ENCODE measurements around the gene ZNF281.
"Not testable (repeated sequence)": the region's sequence is repeated elsewhere in the genome, so short reads cannot be mapped to it uniquely, and the experiment has no call there.

ZNF281 gene

DNA sequence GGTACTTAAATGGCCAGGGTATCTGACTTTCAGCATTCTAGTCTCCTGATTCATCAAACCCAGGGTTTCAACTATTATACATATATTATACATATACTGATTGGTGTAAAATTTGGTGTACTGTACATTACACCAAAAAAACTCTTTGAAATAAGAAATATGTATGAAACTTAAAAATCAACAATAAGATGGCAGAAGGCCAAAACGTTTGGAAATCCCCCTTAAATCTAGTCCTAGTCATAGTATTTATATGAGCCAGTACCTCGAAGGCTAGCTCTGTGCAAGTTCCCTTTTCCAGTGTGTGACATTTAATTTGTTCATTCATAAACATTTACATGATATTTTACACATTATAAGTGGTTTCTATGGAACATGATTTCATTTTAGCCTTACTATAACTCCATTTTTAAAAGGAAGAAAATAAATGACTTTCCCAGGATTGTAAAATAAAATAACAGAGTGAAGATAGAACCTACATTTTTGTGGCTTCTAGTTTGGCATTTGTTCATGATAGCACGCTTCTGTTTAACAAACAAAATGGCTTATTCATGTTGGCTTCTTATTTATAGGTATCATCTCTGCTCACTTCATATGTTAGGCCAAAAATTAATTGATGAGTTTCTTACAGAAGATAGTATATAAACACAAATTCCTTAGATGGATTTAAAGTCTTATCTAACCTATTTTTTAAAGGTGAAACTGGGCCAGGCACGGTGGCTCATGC lies 18.8 kb upstream of the ZNF281 start:
- peak; percentile 44 to 47 for DNase-seq

DNA sequence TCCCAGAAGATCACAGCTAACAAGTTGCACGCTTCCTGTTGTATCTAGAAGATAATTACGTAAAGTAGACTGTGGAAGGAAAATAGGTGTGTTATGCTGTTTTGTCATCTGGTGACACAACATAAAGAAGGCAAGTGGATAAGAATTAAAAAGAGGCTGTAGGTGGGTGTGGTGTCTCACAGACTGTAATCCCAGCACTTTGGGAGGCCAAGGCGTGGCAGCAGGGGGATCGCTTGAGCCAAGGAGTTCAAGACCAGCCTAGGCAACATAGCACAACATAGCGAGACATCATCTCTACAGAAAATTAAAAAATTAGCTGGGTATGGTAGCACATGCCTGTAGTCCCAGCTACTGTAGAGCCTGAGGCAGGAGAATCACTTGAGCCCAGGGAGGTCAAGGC lies 17.9 kb upstream of the ZNF281 start:
- no peak for DNase-seq

DNA sequence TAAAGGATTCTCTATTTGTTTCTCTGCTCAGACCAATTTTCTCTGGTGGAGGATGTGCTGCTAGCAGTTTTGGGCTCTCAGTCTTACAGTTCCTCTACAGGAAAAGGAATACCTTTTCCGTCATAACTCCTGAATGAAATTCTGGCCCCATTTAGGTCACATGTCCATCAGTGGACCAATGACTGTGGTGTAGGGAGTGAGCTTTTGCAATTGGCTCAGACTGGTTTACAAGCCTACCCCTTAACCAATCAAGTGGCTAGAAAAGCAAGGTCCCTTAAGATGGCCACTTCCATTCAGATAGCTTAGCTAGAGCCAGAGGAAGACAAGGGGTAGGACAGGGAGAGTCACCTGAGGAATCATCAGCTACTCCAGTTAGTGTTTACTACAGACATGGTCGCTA lies 16.4 kb upstream of the ZNF281 start:
- no peak for DNase-seq

DNA sequence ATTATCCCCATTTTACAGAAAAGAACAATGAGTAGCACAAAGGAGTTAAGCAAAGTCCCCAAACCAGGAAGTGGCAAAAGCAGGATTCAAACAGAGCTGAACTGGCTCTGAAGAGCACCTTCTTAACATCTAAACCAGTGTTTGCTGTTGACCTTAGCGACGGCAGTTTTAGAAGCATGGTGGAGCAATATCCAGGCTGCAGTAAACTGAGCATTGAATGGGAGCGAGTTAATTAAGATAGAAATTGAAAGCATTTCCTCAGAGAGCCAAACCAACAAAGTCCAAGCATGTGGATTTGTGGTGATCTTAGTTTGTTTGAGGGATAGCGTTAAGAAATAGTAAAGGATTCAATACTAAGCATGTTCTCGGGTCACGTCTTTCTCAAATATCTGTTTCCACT lies 13.4 kb upstream of the ZNF281 start:
- no peak for DNase-seq

DNA sequence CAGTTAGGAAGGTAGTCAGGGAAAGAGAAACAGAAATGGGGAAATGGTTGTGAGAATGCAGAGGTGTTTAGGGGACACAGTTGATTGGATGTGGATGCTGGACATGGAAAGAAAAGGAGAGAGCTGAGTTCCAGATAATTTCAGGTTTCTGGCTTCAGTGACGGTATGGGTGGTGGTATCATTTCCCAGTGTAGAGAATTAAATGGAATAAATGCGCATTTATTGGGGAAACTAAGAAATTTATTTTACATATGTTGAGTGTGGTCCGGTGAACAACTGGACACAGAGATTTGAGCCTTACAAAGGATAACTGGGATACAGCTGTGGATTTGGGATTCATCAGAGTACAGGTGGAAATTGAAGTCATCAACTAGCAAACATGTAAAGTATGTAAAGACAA lies 12.4 kb upstream of the ZNF281 start:
- no peak for DNase-seq

DNA sequence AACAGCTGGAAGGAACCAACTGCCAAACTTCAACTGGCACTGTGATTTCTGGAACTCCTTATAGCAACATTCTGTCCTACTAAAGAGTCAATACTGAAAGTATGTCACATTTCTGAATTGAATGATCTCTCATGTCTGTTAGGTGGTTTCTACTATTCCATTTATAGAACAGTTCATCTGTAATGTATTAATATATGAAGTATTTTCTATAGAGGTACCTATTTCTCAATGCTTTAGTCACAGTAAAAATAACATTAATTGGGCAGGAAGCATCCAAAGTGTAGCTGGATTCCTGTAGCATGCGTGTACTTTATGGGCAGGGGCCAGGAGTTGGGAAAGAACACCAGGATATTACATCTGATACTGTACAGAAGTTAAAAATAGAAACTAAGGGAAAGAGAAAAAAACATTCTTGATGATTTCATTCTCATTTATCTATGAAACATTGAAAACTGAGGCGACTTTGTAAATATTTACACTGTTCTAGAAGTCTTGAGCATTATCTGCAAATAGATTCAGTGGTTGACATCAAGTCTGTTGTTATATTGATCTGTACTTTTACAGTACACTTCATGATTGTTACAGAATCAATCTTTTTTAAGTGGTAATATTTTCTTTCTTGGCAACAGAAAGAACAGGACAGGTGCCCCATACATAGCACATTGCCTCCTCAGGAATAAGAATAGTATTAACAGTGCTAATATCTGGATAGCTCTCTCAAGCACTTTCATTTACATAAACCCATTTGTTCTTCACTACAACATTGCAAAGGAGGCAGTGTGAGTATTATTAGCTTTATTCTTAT lies 6.2 kb upstream of the ZNF281 start:
- DNase-seq, result no peak

DNA sequence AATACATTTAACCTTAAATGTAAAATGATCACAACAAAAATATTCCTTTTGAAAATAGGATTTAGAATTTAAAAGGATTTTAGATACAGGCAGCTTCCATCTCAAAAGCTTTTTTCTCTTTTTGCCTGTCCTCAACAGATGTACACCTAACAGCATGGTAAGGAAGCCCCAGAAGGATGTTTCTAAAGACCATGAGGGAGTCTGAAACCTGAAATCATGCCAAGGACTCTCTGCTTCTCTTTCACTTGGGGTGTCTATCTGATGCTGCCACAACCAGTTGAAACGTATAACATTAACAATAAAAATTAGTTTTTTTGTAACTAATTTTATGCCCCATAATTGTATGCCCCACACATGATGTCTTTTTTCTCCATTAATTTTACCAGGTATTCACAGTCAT lies 5.4 kb upstream of the ZNF281 start:
- no peak for DNase-seq

DNA sequence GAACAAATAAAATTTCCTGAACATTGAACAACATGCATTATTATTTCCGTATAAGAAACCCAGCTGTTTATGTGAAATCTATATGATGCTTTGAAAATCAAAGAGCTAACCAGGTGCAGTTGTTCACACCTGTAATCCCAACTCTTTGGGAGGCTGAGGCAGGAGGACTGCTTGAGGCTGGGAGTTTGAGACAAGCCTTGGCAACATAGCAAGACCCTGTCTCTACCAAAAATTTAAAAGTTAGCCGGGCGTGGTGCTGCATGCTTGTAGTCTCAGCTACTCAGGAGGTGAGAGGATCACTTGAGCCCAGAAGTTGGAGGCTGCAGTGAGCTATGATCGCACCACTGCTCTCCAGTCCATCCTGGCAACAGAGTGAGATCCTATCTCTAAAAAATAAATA lies 4.8 kb upstream of the ZNF281 start:
- DNase-seq, result no peak

DNA sequence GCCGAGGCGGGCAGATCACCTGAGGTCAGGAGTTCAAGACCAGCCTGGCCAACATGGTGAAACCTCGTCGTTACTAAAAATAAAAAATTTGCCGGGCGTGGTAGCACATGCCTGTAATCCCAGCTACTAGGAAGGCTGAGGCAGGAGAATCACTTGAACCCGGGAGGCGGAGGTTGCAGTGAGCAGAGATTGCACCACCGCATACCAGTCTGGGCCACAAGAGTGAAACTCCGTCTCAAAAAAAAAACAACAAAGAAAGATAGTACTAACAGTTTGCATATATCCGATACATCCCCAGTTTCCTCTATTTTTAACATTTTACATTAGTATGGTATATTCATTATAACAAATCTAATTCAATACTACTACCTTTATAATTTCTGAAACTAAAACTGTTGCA lies 3.9 kb upstream of the ZNF281 start:
- not testable (repeated sequence) for DNase-seq

DNA sequence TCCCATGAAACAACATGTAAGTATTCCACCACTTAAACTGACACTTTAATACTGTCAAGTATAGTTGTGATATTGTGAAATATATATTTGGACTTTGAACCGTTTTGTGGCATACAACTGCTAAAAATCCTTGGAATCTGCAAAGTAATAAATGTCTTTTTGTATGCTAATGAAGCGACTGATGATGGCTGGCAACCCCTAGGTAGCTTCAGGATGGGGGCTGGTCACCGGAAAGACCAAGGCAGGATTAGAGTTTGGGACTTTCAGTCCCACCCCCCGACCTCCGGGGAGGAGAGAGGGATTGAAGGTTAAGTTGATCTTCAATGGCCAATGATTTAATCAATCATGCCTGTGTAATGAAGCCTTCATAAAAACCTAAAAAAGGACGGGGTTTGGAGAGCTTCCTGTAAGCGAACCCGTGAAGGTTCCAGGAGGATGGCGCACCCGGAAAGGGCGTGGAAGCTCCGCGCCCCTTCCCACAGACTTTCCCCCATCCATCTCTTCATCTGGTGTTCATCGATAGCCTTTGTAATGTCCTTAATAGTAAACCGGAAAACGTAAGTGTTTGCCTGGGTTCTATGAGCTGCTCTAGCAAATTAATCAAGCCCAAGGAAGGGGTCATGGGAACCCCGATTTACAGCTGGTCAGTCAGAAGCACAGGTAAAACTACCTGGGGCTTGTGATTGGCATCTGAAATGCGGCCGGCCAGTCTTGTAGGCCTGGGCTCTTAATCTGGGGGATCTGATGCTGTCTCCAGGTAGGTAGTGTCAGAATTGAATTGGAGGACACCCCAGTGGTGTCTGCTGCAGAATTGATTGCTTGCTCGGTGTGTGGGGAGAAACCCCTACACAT lies 1.8 kb upstream of the ZNF281 start:
- DNase-seq, result no peak

DNA sequence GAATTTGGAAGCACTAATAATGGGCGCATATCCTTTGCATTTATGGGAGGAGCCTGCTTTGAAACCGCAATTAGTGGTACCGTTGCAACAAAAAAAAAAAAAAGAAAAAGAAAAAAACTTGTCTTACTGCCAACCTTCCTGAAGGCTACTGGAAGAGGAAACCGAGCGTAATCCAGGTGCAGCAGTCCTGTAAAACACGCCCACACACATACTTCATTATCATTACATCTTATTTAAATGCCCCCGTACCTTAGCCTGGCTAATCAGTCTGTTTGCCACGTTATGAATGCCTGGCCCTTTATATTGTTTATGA lies 686 bp upstream of the ZNF281 start:
- no peak for DNase-seq

DNA sequence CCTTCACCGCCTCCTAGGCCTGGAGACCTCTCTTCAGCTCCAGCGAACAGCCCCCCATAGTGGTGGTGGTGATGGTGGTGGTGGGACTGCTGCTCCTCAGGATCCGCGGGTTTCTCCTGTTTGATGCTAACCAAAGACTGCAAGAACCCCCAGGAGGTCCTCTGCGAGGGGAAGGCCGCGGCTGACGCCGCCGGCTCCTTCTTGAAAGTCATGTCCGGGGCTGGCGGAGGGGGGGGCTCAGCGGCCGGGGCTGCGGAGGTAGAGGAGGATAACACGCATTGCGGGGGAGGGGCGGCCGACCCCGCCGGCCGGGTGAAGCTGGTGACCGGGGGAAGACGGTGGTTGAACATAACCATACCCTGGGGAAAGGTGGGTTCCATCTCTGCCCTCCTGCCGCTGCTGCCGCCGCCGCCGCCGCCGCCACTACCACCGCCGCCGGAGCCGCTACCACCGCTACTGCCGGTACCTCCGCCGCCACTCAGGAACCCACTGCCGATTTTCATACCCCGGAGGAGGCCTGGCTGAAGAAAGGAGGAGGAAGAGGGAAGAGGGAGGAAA lies 554 bp downstream of the ZNF281 start:
- no peak for DNase-seq

DNA sequence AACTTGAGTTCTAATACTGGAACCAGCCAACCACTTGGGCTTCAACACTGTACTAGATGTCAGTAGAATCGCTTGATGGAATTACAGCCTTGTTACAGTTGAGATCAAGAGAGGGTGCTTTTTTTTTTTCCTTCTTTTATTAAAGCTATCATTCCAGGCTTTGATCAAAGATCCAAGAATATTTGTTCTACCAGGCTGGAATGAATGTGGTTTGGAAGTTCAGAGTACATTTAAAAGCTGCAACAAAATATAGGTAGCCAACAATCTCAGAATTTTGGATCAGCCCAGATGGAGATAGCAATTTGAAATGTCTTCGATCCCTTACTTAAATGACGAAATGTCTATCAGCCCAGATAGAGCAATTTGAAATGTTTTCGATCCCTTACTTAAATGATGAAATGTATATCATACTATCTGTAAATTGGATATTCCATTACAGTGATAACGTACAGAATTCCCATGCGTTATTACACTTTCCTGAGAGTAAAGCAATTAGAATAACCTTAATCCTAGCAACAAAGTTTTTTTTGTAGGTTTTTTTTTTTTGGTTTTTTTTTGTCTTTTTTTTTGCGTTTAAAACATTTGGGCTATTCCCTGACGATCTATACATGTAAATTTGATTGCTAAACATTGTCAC lies 3.6 kb downstream of the ZNF281 start:
- DNase-seq, result no peak

DNA sequence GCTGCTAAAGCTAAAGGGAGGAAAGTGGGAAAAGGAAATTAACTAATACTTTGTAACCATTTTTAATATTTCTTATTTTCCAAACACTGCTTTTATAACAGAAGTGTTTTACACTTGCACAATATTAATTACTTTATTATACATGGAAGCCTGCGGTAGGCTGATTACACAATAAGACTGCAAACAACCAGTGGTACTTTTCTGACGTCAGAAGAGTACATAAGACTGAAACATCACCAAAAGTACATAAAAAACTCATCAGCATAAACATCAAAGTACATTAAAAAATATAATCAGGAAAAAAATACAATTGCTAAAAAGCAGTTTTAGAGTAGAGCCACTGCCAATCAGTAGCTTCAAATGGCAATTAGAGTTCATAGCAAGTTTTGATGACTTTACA lies 4.6 kb downstream of the ZNF281 start:
- DNase-seq, result peak; percentile 18 to 46

DNA sequence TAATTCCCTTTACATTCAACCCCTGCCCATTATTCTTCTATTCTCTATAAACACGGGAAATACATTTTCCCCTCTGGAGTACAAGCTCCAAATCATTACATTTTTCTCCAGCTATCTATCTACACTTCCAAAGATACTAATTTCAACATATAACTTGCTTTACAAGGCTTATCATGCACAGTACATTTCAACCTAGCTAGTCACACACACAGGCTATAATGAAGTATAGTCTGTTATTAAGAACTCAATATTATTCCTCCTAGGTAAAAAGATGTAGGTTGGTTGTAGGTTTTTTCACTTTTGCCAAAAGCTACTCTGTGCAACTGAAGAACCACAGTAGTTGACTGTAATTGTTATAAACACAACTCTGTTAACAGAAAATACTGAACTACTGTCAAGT lies 8.1 kb downstream of the ZNF281 start:
- no peak for DNase-seq

DNA sequence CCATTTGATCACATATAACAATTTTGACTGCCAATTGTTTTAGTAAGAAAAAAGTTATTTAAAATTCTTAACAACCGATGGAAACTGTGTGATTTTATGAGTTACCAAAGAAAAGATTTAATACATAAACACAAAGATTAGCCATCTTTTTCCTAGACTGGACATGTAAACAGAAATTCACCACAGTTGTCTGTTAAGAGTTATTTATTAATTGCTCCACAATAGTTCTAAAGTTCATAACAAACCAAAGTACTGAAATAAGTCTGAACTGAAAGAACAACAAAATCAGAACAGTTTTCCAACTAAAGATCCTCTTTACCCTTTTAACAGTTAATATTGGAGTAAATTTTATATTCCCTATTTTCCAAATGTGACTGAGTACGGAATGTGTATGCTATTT lies 8.6 kb downstream of the ZNF281 start:
- no peak for DNase-seq

DNA sequence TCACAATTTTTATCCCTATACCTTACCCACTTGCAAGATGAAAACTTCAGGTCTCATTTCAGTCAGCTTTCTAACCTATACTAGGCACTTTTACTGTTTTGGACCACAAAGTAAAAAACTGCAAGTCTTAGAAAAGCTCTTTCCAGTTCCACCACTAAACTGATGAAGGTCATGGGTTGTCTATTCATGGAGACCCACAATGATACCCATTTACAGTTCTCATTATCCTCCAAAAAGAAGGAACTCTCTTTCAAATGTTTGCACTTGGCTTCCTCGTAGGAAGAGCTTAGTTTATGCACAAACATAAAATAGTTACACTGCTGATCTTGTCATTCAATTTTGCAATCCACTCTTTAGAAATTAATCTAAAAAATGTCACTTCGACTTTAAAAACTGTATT lies 9.3 kb downstream of the ZNF281 start:
- DNase-seq, result no peak

DNA sequence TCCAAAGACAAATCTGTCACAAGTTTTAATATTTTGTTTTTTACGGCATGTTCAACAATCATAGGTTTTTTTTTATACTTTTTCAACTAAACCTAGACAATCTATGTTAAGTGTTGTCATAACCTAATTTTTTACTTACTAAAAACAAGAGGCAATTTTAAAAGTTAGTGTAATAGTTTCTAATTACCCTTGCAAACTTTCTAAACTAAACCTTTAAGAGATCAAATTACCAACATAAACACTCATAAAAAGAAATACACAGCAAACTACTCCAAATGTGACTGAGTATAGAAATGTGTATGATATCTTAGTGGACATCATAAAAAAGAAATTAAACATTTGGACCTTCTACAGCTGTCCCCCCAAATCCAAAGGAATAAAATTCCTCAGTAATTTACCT lies 10.0 kb downstream of the ZNF281 start:
- DNase-seq, result no peak

DNA sequence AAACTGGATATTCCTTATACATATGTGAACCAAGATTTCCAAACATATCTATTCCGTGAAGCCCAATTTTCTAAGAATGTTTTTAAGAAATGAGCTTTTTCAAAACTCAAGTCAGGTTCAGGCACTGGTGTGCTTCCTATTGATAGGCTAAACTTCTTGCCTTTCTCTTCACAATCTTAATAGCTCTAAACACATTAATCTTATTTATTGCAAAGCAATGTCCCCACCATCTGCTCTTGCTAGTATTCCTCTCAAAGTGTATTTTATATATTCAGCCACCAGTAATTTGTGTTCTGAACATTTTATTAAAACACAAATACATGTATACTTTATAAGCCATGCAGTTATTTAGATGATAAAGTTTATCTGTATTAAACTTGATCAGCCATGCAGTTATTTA lies 11.5 kb downstream of the ZNF281 start:
- no peak for DNase-seq

DNA sequence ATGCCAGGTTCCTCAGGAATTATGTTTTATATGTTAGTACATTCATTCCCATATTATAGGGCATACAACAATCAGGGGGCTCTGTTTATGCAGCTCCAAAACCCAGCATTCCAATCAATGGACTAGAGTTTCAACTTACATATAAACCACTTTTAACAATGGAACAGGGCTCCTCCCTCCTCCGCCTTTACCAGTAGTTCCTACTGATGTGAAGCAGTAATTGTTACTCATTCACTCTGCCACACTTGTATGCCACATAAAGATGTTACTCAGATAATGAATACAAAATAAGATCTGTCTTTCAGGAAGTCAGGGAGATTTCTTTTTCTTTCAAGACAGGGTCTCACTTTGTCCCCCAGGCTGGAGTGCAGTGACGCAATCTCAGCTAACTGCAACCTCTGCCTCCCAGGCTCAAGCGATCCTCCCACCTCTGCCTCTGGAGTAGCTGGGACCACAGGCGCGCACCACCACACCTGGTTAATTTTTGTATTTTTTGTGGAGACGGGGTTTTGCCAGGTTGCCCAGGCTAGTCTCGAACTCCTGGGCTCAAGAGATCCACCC lies 17.1 kb downstream of the ZNF281 start:
- DNase-seq, result no peak

DNA sequence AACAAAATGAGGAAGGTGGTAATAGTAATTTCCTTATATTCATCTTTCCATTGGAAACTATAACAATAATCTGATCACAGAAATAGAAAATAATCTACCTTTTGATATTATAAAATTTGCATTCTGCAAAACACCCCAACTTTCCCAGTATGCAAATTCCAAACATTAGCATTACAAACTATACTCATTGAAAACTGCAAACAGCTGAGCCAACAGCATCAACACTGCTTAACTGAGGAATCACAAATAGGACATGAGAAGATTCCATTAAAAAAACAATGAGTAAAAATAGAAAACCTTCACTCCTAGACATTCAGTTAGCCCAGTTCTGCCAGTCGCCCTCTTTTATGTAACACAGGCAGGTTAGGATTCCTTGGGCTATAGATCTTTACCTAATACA lies 18.1 kb downstream of the ZNF281 start:
- DNase-seq, result no peak

DNA sequence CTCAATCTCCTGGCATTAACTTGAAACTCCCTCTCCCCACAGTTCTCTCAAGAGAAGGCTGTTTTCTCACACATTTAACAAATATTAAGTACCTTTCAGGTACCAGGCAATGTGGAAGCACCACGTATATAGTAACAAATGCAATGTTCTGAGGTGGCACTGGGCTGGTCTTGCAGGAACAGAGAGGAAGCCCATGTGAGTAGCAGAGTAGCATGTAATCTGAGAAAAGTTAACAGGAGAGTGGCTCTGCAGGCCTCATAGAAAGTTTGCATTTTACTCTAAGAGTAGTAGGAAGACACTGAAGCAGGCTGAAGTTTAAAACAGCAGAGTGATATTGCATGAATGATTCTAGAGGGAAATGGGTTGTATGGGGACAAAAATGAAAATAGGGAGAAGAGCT lies 21.0 kb downstream of the ZNF281 start:
- DNase-seq, result no peak

DNA sequence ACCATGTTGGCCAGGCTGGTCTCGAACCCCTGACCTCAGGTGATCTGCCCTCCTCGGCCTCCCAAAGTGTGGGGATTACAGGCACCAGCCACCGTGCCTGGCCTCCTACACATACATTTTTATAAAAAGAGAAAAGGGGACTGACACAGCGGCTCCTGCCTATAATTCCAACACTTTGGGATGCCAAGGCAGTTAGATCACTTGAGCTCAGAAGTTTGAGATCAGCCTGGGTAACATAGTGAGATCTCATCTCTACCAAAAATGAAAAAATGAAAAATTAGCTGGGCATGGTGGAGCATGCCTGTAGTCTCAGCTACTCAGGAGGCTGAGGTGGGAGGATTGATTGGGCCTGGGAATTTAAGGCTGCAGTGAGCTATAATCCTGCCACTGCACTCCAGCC lies 23.4 kb downstream of the ZNF281 start:
- DNase-seq, result no peak

Measured in inflammatory macrophage treated with lipopolysaccharide for 1 hour (primary cell).